Muscle of arm (tissue), 12 donors: ENCODE measurements around the gene IER3. TPM values are rescaled to one million over a fixed set of nuclear protein-coding genes. Genes with fewer than 3 reads are reported as not detected.

Experiments used
- DNase-seq: peaks from one replicate; pipeline ENCODE4 v3.0.0-alpha.2; 2013
- polyA plus RNA-seq, 12 donors: library from polyadenylated mRNA; unstranded; fragments of 120-200 nt; gene quantifications; one replicate each; pipeline ENCODE4 v1.2.1, GENCODE V29; 2013; ENCODE audit not compliant: insufficient read length in 12 of 12

Gene IER3
- polyA plus RNA-seq, 12 donors, result 7.2 to 18.7 (median 11.0) TPM; not detected in 1

- no peak for DNase-seq
Measured at GRCh38 chr6:30750379-30750668, 6.0 kb upstream of the IER3 start.

GRCh38 chr6:30749554-30750378 is 5.4 kb upstream of the IER3 start:
- DNase-seq, result no peak

GRCh38 chr6:30748851-30749540 is 4.6 kb upstream of the IER3 start:
- DNase-seq, result no peak

GRCh38 chr6:30747902-30748769 is 3.8 kb upstream of the IER3 start:
- DNase-seq, result no peak

GRCh38 chr6:30747300-30747687 is 2.9 kb upstream of the IER3 start:
- DNase-seq, result no peak

- peak; percentile 42 for DNase-seq
Measured at GRCh38 chr6:30743099-30744053, 971 bp downstream of the IER3 start.

- DNase-seq, result peak; percentile 87
Measured at GRCh38 chr6:30742316-30743098, 1.8 kb downstream of the IER3 start, which contains the start of gene FLOT1. FLOT1 (minus strand) TSS chr6:30742687; CDS start chr6:30742189, 498 bp downstream.

- DNase-seq, result peak; percentile 66
Measured at GRCh38 chr6:30741789-30742315, 2.5 kb downstream of the IER3 start.

GRCh38 chr6:30741063-30741779 is 3.1 kb downstream of the IER3 start:
- no peak for DNase-seq

GRCh38 chr6:30740540-30740870 is 3.8 kb downstream of the IER3 start:
- DNase-seq, result no peak

GRCh38 chr6:30738532-30738931 is 5.8 kb downstream of the IER3 start:
- no peak for DNase-seq

- DNase-seq, result no peak
Measured at GRCh38 chr6:30735668-30736314, 8.6 kb downstream of the IER3 start.

- DNase-seq, result no peak
Measured at GRCh38 chr6:30732237-30732943, 12.0 kb downstream of the IER3 start.

- peak; percentile 47 for DNase-seq
Measured at GRCh38 chr6:30730601-30731435, 13.5 kb downstream of the IER3 start.

GRCh38 chr6:30727920-30728553 is 16.3 kb downstream of the IER3 start:
- no peak for DNase-seq

- DNase-seq, result no peak
Measured at GRCh38 chr6:30726506-30727413, 17.6 kb downstream of the IER3 start.
